T-cell (primary cell): ENCODE measurements around the gene PHLDB1. TPM values are rescaled to one million over a fixed set of nuclear protein-coding genes. Genes with fewer than 3 reads are reported as not detected.

Experiments
- ATAC-seq, 4 experiments: fragments of 200-7000 bp in 3 of 4; fragments of 150-1000 bp in 1 of 4; cut with Tn5 transposase; replicated peaks in 1 of 4; 1 replicate in 3 of 4; 2 replicates in 1 of 4; pipeline ENCODE4 v1.10.0; 2021; ENCODE audit warnings: moderate library complexity in 3 of 4, mild to moderate bottlenecking in 2 of 4, moderate number of reproducible peaks in 1 of 4
- CTCF ChIA-PET, 2 donors: fragments of 300-600 bp; sonication (Branson Sonifier 250); formaldehyde crosslinking; loops; one replicate each; lab custom pipeline; 2022; ENCODE audit warnings: antibody characterized with exemption in 2 of 2; lab: Charles Lee
- POLR2A ChIA-PET, 2 donors: fragments of 300-600 bp; sonication (Branson Sonifier 250); formaldehyde crosslinking; loops; one replicate each; lab custom pipeline; 2022; ENCODE audit warnings: antibody characterized with exemption in 2 of 2; lab: Charles Lee
- DNase-seq, 35 experiments: peaks; one replicate each; pipeline versions ENCODE4 v3.0.0 to v3.0.0-alpha.2; 2013 to 2023
- H3K27ac ChIP-seq: one replicate; pipeline ENCODE4 v1.5.1; 2013; ENCODE audit warnings: low read length
- H3K27me3 ChIP-seq, 2 experiments: replicated peaks in 1 of 2; 1 replicate in 1 of 2; 2 replicates in 1 of 2; pipeline versions ENCODE4 v1.6.1 to v1.7.0; 2013; ENCODE audit warnings: low read length in 1 of 2, mixed read lengths in 1 of 2; ENCODE audit not compliant: control insufficient read depth in 2 of 2, insufficient read depth in 2 of 2; ENCODE audit errors: extremely low read depth in 1 of 2
- H3K36me3 ChIP-seq, 2 donors: 1 replicate in 1 of 2; 2 replicates in 1 of 2; pipeline versions ENCODE4 v1.6.1 to v1.7.0; 2013; ENCODE audit warnings: low read length in 1 of 2; ENCODE audit not compliant: control insufficient read depth in 2 of 2, insufficient read depth in 1 of 2; ENCODE audit errors: extremely low read depth in 1 of 2
- H3K4me1 ChIP-seq, 2 experiments: 1 replicate in 1 of 2; 2 replicates in 1 of 2; pipeline versions ENCODE4 v1.6.1 to v1.7.0; 2013; ENCODE audit warnings: low read length in 2 of 2, mixed read lengths in 1 of 2; ENCODE audit not compliant: insufficient read depth in 2 of 2, control insufficient read depth in 1 of 2; ENCODE audit errors: extremely low read depth in 1 of 2
- H3K4me3 ChIP-seq, 2 donors: 1 replicate in 1 of 2; 2 replicates in 1 of 2; pipeline versions ENCODE4 v1.5.1 to v1.7.0; 2013; ENCODE audit warnings: mild to moderate bottlenecking in 2 of 2, low read length in 1 of 2, moderate library complexity in 1 of 2; ENCODE audit not compliant: control insufficient read depth in 1 of 2; ENCODE audit errors: extremely low read depth in 1 of 2
- H3K9me3 ChIP-seq: 2 replicates; pipeline ENCODE4 v1.7.0; 2013
- H3K27ac Mint-ChIP-seq, 2 donors: one replicate each; pipeline ENCODE4 v1.8.0; 2020 to 2021; ENCODE audit warnings: mild to moderate bottlenecking in 2 of 2, mixed read lengths in 2 of 2
- H3K27me3 Mint-ChIP-seq, 2 donors: one replicate each; pipeline ENCODE4 v1.8.0; 2021 to 2022; ENCODE audit warnings: mixed read lengths in 2 of 2
- H3K36me3 Mint-ChIP-seq: one replicate; pipeline ENCODE4 v1.8.0; 2021; ENCODE audit warnings: mixed read lengths
- H3K4me1 Mint-ChIP-seq, 3 donors: one replicate each; pipeline ENCODE4 v1.8.0; 2020 to 2022; ENCODE audit warnings: mixed read lengths in 3 of 3, mild to moderate bottlenecking in 1 of 3
- H3K4me3 Mint-ChIP-seq, 3 donors: one replicate each; pipeline ENCODE4 v1.8.0; 2020 to 2022; ENCODE audit warnings: mild to moderate bottlenecking in 3 of 3, mixed read lengths in 3 of 3, moderate library complexity in 3 of 3
- H3K9me3 Mint-ChIP-seq, 3 donors: one replicate each; pipeline ENCODE4 v1.8.0; 2020 to 2022; ENCODE audit warnings: mixed read lengths in 3 of 3
- WGBS: methylation state at CpG from one replicate; pipeline ENCODE4 v1.1.5; 2013; ENCODE audit warnings: missing lambda C conversion rate; ENCODE audit not compliant: insufficient coverage; 5-methylcytosine and 5-hydroxymethylcytosine counted together
- total RNA-seq, 35 experiments: library from RNA in 6 of 35; stranded (reverse) in 6 of 35; fragments of 120-200 nt in 1 of 35; gene quantifications; one replicate each; pipeline versions ENCODE4 v1.2.1 to v1.2.4 and lab custom pipeline; 2013 to 2026

PHLDB1 gene
- total RNA-seq, 5 donors from 2014 or later (not counting 1 experiment from before 2014, with no cell fraction given) = 1.8 to 7.8 (median 4.0) TPM

DNA sequence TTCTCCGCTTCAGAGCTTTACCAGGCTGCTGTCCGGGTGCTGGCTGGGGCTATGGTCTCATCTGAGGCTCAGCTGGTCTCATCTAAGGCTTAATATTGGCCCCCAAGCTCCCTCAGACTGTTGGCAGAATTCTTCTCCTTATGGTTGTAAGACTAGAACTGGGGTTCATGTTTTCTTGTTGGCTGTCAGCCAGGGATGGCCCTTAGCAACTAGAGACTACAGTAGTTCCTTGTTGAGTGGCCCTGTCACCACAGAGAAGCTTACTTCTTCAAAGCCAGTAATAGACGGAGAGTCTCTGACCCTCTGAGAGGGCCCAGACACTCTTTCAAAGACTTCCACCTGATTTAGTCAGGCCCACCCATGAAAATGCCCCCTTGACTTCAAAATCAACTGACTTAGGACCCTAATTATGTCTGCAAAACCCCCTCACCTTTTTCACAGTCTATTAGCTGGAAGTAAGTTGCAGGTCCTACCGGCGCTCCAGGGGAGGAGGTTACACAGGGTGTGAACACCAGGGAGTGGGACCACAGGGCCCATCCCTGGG is 96.2 kb downstream of the PHLDB1 start:
- DNase-seq (no peak), ATAC-seq (no peak)
- 95% methylated on average over 2 of the region's 5 CpGs for WGBS
- H3K4me3 ChIP-seq = no peak overlapping the region
- peaks cover 56 to 62% (median 57%) of the 10 kb centered on the region in 3 donors for H3K4me1 Mint-ChIP-seq
- H3K27ac Mint-ChIP-seq = peak overlapping the region; percentile 69 to 89
- H3K27ac ChIP-seq = peak overlapping the region; percentile 33
- POLR2A ChIA-PET = interaction anchor here in 1 of 2 donors (0.5 kb wide), 2 partner anchors 85 to 147 kb away, joined by 4 to 8 read pairs; no protein-coding TSS in a partner anchor
- H3K27me3 ChIP-seq = no peaks in the 10 kb centered on the region
- peaks cover 4% of the 10 kb centered on the region for H3K36me3 Mint-ChIP-seq
- H3K9me3 ChIP-seq = no peaks in the 10 kb centered on the region
- peaks cover 0 to 4% (median 3%) of the 10 kb centered on the region in 3 donors for H3K9me3 Mint-ChIP-seq
- H3K4me3 Mint-ChIP-seq = no peak overlapping the region
- CTCF ChIA-PET = no interaction called here
- H3K27me3 Mint-ChIP-seq = no peaks in the 10 kb centered on the region
- H3K4me1 ChIP-seq = peaks cover 22 to 76% of the 10 kb centered on the region in 2 experiments
- H3K36me3 ChIP-seq = peaks cover 0 to 3% of the 10 kb centered on the region in 2 donors

- H3K9me3 ChIP-seq = no peaks in the 10 kb centered on the region
- Mint-ChIP-seq H3K9me3 (peaks cover 0 to 2% (median 2%) of the 10 kb centered on the region in 3 donors), H3K36me3 (peaks cover 3% of the 10 kb centered on the region), H3K4me1 (peaks cover 41 to 47% (median 42%) of the 10 kb centered on the region in 3 donors), H3K4me3 (peak overlapping the region; percentile 51 to 66 (median 60)), H3K27me3 (no peaks in the 10 kb centered on the region), H3K27ac (peak overlapping the region; percentile 89 to 92)
- peak overlapping the region; percentile 54 for H3K27ac ChIP-seq
- 8% methylated on average over 9 of the region's 15 CpGs for WGBS
- DNase-seq = peak in 34 of 35 experiments; percentile 20 to 72 (median 45)
- POLR2A ChIA-PET = interaction anchor here (0.6 to 1.1 kb wide), 4 partner anchors 8 to 257 kb away, joined by 4 to 7 read pairs (median 6); partner anchors contain the start of gene DDX6 (in 1 of the 2)
- ATAC-seq = peak; percentile 82 to 96 (median 88)
- H3K4me1 ChIP-seq = peaks cover 16 to 61% of the 10 kb centered on the region in 2 experiments
- no peak overlapping the region for H3K4me3 ChIP-seq
- peaks cover 0 to 3% of the 10 kb centered on the region in 2 donors for H3K36me3 ChIP-seq
- CTCF ChIA-PET = interaction anchor here (0.6 to 2.7 kb wide), 6 partner anchors 10 to 535 kb away, joined by 3 to 13 read pairs (median 4); no protein-coding TSS in a partner anchor
- H3K27me3 ChIP-seq = peaks cover 0 to 1% of the 10 kb centered on the region in 2 experiments
Observed at GRCh38 chr11:118705111-118705741, 97.8 kb downstream of the PHLDB1 start.

DNA sequence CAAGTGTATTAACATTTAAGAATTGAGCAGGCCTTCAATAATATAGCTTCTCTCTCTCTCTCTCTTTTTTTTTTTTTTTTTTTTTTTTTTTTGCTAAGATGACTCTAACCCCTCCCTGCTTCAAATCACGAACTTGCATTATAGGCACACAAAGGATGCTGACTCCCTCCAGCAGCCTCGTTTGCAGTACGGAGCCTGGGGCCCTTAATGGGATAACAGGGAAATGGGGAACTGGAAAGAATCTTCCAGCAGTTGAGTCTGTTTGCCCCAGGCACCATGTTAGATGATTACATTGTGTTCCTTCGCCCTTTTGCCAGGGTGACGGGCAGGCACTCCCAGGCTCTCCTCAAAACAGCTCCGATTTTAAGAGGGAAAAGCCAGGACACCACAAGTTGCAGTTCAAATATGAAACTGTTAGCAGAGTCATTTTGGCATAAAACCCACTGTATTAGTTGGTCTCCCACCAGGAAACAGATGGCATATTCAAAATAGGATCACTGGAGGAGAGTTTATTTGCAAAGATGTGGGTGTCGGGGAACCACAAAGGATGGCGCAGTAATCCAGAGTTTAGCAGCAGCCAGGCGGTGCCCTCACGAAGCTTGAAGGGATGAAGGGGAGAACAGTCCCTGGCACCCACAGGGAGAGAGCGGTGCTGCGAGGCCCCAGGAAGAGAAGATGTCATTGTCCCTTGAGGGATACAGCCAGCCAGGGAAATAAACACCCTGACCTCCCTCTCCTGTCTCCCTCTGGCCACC is 98.6 kb downstream of the PHLDB1 start:
- Histone ChIP-seq H3K27me3 (peaks cover 0 to 2% of the 10 kb centered on the region in 2 experiments), H3K9me3 (no peaks in the 10 kb centered on the region), H3K4me3 (peak overlapping the region in 1 of 2 donors; percentile 32), H3K36me3 (peaks cover 0 to 3% of the 10 kb centered on the region in 2 donors), H3K27ac (no peak overlapping the region), H3K4me1 (peaks cover 16 to 53% of the 10 kb centered on the region in 2 experiments)
- no peaks in the 10 kb centered on the region for H3K36me3 Mint-ChIP-seq
- no peak for DNase-seq
- 99% methylated on average over 6 of the region's 12 CpGs for WGBS
- ChIA-PET POLR2A (interaction anchor here (0.6 to 1.1 kb wide), 4 partner anchors 9 to 258 kb away, joined by 4 to 7 read pairs (median 6); partner anchors contain the start of gene DDX6 (in 1 of the 2)), CTCF (interaction anchor here (0.6 to 2.7 kb wide), 6 partner anchors 10 to 534 kb away, joined by 3 to 13 read pairs (median 4); no protein-coding TSS in a partner anchor)
- no peaks in the 10 kb centered on the region for H3K9me3 Mint-ChIP-seq
- peak overlapping the region; percentile 89 to 92 for H3K27ac Mint-ChIP-seq
- peak overlapping the region in 2 of 3 donors; percentile 51 to 66 for H3K4me3 Mint-ChIP-seq
- ATAC-seq = peak in 1 of 4 experiments; percentile 25
- H3K4me1 Mint-ChIP-seq = peaks cover 38 to 43% (median 38%) of the 10 kb centered on the region in 3 donors
- no peaks in the 10 kb centered on the region for H3K27me3 Mint-ChIP-seq

DNA sequence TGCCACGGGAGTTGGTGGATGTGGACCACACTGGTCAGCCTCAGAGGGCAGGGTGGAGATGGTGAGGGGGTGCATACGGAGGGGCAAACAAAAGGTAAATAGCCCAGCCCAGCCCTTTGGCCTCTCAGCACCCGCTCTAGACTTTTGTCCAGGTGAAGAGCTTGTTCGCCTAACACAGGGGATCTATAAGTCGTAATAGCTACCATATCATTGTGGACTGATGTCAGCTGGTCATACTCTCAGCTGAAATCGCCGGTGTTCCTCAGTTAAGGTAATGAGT is 99.1 kb downstream of the PHLDB1 start:
- Mint-ChIP-seq H3K4me1 (peaks cover 37 to 42% (median 38%) of the 10 kb centered on the region in 3 donors), H3K4me3 (no peak overlapping the region), H3K9me3 (no peaks in the 10 kb centered on the region), H3K27me3 (no peaks in the 10 kb centered on the region), H3K27ac (peak overlapping the region in 1 of 2 donors; percentile 89), H3K36me3 (no peaks in the 10 kb centered on the region)
- no peak for DNase-seq
- ChIA-PET POLR2A (interaction anchor here in 1 of 2 donors (0.5 kb wide), 1 partner anchor 9 kb away, joined by 4 read pairs; no protein-coding TSS in a partner anchor), CTCF (interaction anchor here (0.6 to 2.7 kb wide), 4 partner anchors 13 to 77 kb away, joined by 3 to 13 read pairs (median 4); no protein-coding TSS in a partner anchor)
- Histone ChIP-seq H3K9me3 (no peaks in the 10 kb centered on the region), H3K27me3 (peaks cover 0 to 2% of the 10 kb centered on the region in 2 experiments), H3K4me1 (peaks cover 16 to 50% of the 10 kb centered on the region in 2 experiments), H3K27ac (no peak overlapping the region), H3K36me3 (peaks cover 0 to 3% of the 10 kb centered on the region in 2 donors), H3K4me3 (no peak overlapping the region)
- WGBS = 97% methylated on average over 4 of the region's 7 CpGs
- no peak for ATAC-seq

Other genes with a start within 250 kb of the PHLDB1 start
- gene UBE4A, start 248.0 kb upstream of the PHLDB1 start, total RNA-seq = 10 to 100 TPM; 40.7 to 44.9 (median 41.8) TPM
- gene ATP5MG, start 206.0 kb upstream of the PHLDB1 start, total RNA-seq = 100 to 1,000 TPM; 140 to 188 (median 172) TPM
- 100 to 1,000 TPM; 130 to 183 (median 153) TPM for gene KMT2A, start 171.1 kb upstream of the PHLDB1 start, total RNA-seq
- 1 to 10 TPM in 4 of 5 donors, under 1 TPM in 1; 0.53 to 1.7 (median 1.2) TPM for gene TTC36, start 80.1 kb upstream of the PHLDB1 start, total RNA-seq
- gene TMEM25, start 76.4 kb upstream of the PHLDB1 start, total RNA-seq = 10 to 100 TPM; 19.9 to 31.7 (median 25.3) TPM
- 10 to 100 TPM in 3 of 5 donors, 1 to 10 TPM in 2; 7.0 to 12.4 (median 11.3) TPM for gene IFT46, start 41.7 kb upstream of the PHLDB1 start, total RNA-seq
- 100 to 1,000 TPM in 3 of 5 donors, 10 to 100 TPM in 2; 80.6 to 117 (median 111) TPM for gene ARCN1, start 35.2 kb upstream of the PHLDB1 start, total RNA-seq
- not detected for gene TREH, start 72.0 kb downstream of the PHLDB1 start, total RNA-seq
- gene DDX6, start 183.5 kb downstream of the PHLDB1 start, total RNA-seq = 100 to 1,000 TPM; 220 to 312 (median 244) TPM